GM21423 (cell line): Measurements from ENCODE around the gene ITGA8.
"Not testable (repeated sequence)": the region's sequence is repeated elsewhere in the genome, so short reads cannot be mapped to it uniquely, and the experiment has no call there.

Experiments
- ATAC-seq: cut with Tn5 transposase; IDR thresholded peaks from one replicate; pipeline ENCODE4 v1.9.1; 2021; ENCODE audit warnings: mild to moderate bottlenecking, moderate library complexity; ENCODE audit not compliant: unreplicated experiment

ITGA8 gene

DNA sequence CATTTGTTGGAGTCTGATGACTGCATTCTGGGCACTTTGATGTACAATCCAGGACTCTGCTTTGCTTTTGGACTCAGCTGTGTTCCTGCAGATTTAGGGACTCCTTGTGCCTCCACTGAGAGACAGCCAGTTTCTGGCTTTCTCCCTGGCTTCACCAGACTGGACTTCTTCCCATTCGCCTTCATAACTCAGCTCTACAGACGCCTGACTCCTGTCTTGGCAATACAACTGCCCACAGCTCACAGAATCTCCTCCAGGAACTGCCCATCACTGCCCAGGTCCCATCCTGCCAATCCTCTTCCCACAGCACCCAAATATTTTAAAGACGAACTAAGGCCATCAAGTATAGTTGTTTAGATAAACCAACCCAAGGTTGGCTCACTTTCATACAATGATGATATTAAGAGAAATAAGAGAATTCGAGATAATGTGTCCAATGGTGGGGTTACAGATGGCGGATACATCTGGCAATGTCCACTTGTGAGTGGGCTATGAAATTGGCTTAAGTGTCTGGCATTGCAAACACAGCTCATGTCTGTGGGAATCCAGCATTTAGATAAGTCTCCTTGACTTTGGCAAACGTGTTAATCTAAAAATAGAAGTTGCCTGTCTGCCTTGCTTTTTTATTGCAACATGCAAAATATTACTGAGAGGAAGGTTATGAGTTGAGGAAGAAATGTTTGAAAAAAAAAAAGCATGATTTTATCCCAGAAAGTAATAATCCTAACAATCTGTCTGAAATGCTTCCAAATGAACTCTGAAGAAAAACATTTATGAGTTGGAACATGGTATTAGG lies 95.1 kb downstream of the ITGA8 start:
- ATAC-seq = no peak

DNA sequence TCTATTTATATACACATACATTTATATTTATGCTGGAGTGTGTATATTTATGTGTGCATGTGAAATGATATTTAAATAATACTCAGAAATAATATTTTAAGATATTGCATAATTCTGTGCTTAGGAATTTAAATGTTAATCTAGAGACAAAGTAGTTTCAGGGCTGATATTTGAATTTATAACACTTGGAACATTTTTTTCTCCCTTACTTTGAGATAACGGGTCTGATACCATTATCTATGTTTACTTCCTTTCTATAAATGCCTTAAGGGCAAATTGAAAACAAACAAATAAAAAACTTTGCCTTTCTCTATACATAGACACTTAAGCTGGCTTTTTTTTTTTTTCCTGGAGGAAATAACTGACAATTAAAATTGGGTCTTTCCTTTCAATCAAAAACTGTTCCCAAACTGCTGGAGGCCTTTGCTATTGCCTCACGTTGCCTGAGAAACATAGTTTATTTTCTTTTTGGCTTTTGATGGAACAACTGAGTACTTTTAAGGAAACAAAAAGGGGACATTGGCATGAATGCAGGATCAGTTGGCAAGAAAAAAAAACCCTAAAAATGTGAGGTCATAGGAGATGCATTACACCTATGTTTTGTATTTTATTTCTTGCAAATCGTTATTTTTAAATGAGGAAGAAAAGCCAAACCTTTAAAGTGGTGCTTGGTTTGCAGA lies 98.7 kb downstream of the ITGA8 start:
- no peak for ATAC-seq

DNA sequence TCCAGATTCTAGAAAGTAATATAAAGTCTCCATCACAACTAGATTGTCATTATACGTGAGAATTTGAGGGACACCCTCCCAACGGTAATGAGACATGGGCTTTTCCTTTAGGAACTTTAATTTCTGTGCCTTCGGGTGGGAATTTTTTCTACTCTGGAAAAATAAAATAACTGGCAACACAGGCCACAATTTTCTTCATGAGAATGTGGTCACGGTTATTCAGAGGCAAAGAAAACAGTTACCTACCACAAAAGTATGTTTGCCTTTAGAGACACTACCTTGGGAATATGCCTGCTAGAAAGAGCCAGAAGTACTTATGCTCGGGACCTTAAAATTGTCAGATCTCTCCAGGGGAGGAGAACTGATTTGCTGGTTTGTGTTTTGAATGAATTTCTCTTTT lies 99.4 kb downstream of the ITGA8 start:
- no peak for ATAC-seq

DNA sequence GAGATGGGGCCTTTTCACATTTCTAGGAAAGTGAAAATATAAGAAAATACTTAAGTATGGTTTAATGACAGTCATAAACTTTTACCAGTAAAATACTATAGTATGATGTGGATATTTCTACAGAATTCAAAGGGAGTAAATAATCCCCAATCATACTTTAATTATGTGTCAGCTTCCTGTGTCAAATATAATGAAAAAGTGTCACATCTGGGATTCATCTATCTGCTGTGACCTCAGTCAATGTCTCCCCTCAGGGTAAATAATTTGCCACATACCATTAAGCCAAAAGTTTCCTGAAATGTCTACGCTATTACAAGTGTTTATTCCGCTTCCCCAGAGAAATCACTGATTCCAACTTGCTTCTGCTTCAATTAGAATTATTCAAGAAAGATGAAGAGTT lies 110.5 kb downstream of the ITGA8 start:
- no peak for ATAC-seq

DNA sequence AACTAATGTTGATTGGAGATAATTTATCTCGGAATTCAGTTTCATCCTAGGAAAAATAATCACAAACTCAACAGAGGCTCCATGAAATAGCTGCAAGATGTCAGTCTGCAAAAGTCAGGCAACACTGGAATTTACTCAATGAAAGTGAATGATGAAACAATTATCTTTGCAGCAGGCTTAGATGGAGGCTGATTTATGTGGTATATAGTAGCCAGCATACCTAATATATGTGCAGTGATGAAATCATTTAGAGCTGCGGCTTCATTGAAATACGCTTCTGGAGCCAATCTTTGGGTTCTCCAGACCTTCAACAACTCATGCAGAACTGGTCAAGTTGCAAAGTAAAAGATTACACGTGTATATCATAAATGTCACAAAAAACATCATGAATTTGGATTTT lies 113.3 kb downstream of the ITGA8 start:
- ATAC-seq = no peak

DNA sequence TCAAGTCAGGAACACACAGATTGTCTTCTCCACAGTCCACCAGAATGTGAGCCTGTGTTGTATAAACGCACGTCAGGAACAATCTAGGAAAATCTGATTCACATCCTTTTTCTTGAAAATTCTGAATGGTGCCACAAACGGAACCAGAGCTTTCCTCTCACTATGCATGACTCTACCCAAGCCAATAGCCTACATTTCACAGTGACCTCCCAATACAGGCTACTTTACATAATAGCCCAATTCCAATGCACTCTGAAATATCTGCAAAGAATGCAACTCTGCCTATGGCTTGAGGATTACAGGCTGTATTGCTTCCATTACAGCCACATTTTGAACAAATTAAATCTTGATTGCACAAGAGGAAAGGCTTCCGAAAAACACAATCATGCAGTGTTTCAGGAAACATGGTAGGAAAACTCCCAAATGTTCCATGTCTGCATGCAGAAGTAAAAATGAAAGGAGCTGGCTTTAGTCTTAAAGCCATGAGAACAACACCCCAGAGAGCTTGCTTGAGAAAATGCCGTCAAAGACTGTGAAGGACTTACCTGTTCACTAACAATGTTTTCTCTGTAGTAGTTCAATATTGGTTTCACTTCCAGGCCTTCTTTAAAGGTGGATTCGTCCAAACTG lies 113.9 kb downstream of the ITGA8 start:
- no peak for ATAC-seq

DNA sequence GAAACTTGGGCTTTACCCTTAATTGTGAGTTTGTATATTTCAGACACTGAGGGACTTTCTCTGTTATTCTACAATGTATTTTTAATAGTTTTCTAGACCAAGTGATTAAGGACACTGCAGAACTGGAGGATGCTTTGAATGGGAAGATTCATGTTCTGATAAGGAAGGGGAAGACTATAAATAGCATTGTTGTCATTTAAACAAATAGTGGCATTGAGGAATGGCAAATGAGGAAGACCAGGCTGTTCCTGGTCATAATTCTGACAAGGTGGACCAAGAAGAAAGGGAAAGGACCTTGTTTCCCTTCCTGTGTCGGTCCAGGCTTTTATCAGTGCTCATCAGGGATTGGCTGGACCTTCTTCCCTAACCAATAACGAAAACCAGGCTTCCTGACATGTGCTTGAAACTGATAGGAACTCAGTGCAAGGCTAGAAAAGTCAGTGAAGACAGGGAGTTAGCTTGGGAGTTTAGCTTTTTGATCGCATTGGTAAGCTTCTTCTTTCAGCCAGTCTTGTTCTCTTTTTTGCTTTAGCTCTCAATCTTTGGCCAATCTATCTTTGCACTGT lies 116.2 kb downstream of the ITGA8 start:
- no peak for ATAC-seq

DNA sequence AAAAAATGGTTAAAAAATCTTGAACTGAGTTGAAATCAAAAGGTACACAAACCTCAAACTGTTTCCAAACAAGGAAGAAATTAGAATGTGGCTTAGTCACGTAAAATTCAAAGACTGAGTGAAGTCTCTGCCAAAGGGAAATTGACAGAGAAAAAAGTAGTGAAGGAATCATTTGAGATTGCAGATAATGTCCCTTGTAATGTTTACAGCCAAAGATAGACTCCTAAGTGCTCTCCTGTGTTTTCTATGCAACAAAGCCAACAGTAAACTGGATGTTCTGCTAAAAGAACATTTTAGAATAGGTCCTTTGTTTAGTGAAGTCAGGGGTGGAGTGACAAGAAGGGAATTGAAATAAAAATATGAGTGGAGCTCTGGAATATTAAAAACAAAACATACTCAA lies 117.9 kb downstream of the ITGA8 start:
- ATAC-seq = no peak

DNA sequence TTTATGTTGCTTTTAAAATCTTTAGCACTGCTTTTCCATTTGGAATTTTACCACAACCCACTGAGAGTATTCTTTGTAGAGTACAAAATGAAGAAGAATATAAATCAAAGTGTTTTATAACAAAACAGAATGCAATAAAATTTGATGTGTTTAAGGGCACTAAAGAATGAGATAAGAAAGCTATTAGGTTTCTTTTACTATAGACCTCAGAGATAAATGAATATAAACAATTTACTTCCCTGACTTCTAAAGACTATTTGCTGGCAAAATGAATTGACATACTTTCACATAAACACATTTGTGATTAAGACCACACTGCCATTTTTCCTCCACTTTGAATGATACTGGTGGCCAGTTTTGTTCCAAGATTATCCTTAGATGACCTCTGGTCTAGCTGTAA lies 124.5 kb downstream of the ITGA8 start:
- ATAC-seq = no peak

DNA sequence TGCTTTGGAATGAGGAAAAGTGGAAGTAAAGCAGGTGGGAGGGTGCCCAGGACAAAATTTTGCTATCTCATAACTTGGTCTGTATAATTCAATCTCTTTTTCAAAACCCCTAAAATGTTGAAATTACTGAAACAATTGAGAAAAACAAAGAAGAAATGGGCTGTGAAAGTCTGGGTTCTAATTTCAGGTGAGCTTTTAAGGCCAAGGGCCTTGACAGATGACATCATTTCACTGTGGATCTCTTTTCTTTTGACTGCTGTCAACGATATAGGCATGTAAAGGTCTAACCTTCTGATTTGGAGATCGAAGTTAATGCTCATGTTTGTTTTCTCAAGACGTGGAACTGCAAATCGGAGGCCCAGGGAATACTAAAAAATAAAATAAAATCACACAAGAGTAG lies 127.8 kb downstream of the ITGA8 start:
- no peak for ATAC-seq

DNA sequence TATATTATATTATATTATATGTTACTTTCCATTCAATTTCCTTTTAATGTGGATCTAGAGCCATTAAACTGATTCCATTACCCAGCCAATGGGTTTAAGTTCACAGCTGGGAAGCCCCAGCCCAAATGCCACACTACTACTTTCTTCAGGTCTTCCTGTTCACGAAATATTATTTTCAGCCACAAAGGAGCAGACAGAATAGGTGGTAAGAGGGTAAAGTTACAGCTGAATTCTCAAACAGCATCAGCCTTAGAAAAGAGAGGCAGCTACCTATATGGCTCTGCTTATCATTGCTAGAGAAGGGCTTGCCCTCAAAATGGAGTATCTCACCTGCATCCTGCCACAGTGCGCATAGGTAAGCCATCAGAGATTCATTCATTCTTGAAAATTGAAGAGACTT lies 128.3 kb downstream of the ITGA8 start:
- no peak for ATAC-seq

DNA sequence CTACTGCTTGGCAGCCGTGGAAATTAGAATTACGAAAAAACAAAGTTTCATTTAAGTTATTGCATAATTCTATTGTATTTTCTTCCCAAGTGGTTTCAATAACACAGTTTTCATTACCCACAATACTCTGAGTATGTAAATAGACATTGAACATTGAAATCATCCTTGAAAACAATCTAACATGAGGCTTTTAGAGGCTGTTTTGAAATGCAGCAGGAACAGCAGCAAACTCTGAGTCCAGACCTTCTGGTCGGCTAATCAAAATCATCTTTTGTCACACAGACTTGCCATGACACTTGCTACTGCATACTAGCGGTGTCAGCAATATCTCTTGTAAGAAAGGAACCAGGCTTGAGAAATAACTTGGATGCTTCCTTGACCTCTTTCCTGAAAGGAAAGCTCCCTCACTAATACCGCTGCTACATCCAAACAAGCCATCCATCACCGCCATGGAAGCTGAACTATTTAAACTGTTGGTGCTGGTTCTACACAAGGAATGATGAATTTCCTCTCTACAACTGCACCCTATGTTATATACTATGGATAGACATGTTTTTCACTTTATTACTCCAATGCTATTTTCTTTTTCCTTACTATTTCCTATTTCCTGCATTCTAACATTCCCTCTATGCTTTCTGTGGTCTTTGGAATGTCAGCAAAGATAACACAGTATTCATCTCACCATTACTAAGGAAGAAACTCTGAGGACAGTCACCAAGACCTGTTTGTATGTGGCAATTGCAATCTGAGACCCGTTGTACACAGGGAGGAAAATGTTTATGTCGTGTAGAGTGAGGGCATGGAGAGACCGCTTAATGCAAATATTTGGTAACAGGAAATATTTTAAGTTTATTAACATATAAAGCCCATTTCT lies 130.8 kb downstream of the ITGA8 start:
- no peak for ATAC-seq

DNA sequence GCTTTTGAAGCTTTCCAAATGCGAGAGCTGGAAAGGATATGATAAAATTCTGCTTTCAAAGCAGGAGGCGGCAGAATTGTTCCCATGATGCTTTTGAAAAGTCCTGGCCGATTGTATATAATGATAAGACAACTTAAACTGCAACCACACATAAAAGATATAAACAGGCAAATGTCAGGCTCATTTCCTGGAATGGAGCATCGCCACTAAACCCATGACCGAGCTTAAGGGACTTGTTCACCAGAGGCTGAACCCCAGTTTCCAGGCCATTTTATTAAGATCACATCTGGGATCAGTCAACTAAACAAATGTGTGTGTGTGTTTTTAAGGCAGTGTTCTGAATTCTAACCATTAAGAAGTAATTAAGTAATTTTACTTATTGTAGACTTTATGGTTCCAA lies 131.6 kb downstream of the ITGA8 start:
- no peak for ATAC-seq

DNA sequence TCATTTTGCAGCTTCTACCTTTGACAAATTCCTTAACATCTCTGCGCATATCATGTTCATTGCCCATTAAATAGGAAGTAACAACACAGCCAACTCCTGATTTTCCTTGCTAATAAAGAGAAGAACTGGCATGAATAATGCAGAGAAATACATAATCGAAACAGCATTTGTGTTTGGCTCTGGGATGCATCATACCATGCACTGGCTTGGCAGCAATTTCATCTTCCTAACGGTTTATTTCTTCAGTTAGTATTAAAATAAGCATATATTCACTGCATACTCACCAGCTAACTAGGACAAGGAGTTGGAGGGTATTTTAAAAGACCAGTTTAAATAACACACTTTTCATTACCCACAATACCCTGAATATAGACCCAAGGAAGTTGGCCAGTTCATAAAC lies 132.5 kb downstream of the ITGA8 start:
- ATAC-seq = no peak

DNA sequence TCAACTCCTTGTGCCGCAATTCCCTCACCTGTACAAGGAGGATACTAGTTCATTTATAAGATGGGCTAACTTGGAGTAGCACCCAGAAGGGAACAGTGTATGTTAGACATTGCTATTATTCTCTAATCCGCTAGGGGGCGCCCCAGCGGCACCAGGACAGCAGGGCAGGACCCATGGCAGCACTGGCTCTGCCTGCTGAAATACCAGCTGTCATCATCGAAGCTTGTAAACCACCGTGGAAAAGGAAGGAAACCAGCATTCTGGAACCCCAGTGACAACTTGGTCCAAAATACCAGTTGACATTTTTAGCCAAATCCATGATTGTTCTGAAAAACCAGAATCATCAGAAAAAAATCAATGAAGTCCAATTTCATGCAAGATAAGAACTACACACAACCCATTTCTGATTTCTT lies 134.4 kb downstream of the ITGA8 start:
- ATAC-seq = peak; percentile 74

DNA sequence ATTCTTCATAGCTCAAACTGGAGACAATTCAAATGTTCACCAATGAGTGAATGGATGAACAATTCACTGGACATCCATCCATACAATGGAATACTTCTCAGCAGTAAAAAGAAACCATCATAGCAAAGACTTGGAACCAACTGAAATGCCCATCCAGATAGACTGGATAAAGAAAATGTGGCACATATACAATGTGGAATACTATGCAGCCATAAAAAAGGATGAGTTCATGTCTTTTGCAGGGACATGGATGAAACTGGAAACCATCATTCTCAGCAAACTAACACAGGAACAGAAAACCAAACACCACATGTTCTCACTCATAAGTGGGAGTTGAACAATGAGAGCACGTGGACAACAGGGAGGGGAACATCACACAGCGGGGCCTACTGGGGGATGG lies 136.8 kb downstream of the ITGA8 start:
- ATAC-seq = not testable (repeated sequence)

DNA sequence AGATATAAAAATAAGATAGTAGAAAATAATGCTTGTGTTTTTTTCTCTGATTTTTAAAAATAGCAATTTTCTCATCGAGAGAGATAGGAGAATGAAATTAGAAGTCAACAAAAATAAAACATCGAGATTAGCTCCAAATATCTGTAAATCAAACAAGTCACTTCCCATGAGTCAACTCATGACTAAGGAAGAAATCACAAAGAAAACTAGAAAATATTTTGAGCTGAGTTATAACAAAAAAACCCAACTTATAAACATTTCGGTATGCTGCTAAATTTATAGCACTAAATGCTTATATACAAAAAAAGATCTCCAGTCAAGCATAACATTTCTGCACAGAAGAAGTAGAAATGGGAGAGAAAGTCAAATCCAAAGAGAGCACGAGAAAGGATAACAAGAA lies 140.1 kb downstream of the ITGA8 start:
- no peak for ATAC-seq

DNA sequence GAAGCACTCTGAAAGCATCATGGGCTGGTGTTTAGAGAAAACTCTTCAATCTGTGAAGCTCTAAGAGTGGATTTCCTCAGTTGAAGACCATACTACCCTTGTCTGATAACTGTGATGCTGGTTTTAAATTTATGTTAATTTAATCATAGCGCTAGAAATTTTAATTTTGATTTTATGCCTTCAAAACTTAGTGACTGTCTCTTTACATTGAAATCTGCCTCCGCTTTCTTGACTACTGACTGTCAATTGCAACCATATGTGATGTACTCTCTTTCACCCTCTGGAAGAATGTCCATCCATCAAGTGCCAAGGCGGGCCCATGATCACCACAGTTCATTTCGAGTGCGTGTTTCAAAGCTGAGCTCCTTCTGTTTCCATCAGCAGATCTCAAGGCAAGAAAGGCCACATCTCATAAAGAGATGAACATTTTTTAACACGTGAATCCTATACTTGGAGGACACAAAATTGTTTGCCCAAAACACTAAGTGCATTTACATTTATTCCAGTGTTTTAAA lies 147.1 kb downstream of the ITGA8 start:
- no peak for ATAC-seq

DNA sequence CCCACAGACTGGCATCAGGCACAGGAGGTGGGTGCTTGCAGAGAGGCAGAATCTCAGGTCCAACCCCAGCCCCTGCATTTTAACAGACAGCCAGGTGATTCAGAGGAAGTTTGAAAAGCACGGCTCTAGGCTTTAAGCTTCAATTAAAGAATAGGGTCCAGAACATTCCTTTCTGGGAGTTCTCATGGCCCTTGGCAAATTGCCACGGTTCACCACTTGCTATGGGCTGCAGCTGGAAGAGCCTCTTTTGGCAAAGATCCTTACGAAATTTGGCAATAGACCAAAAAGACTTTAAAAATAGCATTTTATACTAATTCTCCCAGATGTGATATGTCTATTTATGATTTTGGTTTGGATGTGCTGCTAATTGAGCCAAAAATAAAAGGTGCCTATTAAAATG lies 148.1 kb downstream of the ITGA8 start:
- no peak for ATAC-seq

DNA sequence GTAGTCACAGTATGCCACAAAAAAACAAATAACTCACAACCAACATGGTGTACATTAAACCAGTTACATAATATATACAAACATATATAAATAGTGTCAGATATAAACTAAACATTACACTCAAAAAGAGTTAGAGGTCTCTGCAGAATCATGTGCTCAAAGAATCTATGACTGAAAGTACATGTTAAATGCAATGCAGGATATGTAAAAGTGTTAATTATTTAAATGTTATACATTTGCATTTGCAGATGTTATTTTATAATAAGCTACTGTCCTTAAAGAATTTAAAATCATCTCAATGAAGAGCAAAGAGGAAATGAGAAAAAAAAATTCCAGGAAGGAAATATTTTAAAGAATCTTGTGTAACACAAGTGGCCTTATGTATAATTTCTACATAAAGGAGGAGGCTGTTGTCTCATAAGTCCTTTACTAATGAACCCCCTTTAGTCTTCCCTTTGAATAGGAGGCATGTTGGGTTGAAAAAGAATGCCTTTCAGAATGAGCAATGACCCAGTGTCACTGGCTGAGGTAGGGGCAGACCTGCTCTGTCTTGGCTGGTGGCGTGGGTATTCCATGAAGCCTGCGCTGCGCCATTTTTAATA lies 148.9 kb downstream of the ITGA8 start:
- no peak for ATAC-seq
